ENCODE results near the gene MT1M. TPM values are rescaled to one million over a fixed set of nuclear protein-coding genes. Genes with fewer than 3 reads are reported as not detected.

Gene MT1M
- total RNA-seq, 4 donors from 2014 or later, result 3.7 to 74.9 (median 14.9) TPM

DNA sequence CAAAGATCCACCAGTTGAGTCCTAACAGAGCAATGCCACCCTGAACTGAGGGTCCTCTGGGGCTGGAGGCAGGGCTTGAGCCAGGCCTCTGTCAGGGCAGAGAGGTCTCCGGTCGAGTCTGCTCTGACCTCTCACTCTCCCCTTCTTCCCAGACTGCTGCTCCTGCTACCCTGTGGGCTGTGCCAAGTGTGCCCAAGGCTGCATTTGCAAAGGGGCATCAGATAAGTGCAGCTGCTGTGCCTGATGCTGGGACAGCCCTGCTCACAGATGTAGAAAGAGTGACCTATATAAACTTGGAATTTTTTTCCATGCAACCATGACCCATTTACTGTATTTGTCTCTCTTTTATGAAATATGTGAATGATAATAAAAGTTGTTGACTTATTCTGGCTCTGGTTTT lies 16.8 kb downstream of the MT1M start:
- intact Hi-C loops (cut with DNase I), result no loop called here
- 100% methylated on average over 2 of the region's 2 CpGs for WGBS
- DNase-seq (ENCODE audit: extremely low spot score), result no peak
- TF ChIP-seq POLR2A (IDR thresholded peaks at IDR 0.05; ENCODE audit: low read depth) (no peak), POLR2AphosphoS5 (IDR thresholded peaks at IDR 0.05) (no peak), EP300 (IDR thresholded peaks at IDR 0.05) (no peak), CTCF (IDR thresholded peaks at IDR 0.05) (no peak)
- Histone ChIP-seq H3K36me3 (no peaks in the 10 kb centered on the region), H3K9me3 (no peaks in the 10 kb centered on the region), H3K27ac (replicated peaks in 1 of 4) (no peak overlapping the region), H3K4me1 (peaks cover 0 to under 1% (median 0%) of the 10 kb centered on the region in 4 donors), H3K27me3 (peaks cover 0 to 67% (median 5%) of the 10 kb centered on the region in 4 donors), H3K4me3 (no peak overlapping the region)

- WGBS, result 79% methylated on average over 3 of the region's 3 CpGs
- intact Hi-C loops (cut with DNase I), result no loop called here
These were observed 17.4 kb downstream of the MT1M start for GRCh38 chr16:56649820-56650219.

GRCh38 chr16:56651586-56651985 lies 19.1 kb downstream of the MT1M start, which contains the start of gene MT1B:
Gene MT1B (plus strand): TSS chr16:56651886. CDS start chr16:56651954, 68 bp downstream.
- H3K36me3 ChIP-seq, result no peaks in the 10 kb centered on the region
- no peak within 1 kb of the TSS for H3K4me3 ChIP-seq
- 100% methylated on average over 1 of the region's 7 CpGs for WGBS
- H3K4me1 ChIP-seq, result no peaks in the 10 kb centered on the region
- intact Hi-C loops (cut with DNase I), result no loop called here
- TF ChIP-seq POLR2A (IDR thresholded peaks at IDR 0.05; ENCODE audit: low read depth) (no peak), POLR2AphosphoS5 (IDR thresholded peaks at IDR 0.05) (no peak), EP300 (IDR thresholded peaks at IDR 0.05) (no peak), CTCF (IDR thresholded peaks at IDR 0.05) (no peak)
- no peaks in the 10 kb centered on the region for H3K9me3 ChIP-seq
- peaks cover 0 to 44% (median 5%) of the 10 kb centered on the region in 4 donors for H3K27me3 ChIP-seq
- H3K27ac ChIP-seq (replicated peaks in 1 of 4), result no peak within 1 kb of the TSS
- no peak for DNase-seq (ENCODE audit: extremely low spot score)

More at GRCh38 chr16:56649820-56650219, 17.4 kb downstream of the MT1M start:
- H3K27me3 ChIP-seq, result peaks cover 0 to 62% (median 5%) of the 10 kb centered on the region in 4 donors
- H3K4me3 ChIP-seq, result no peak overlapping the region
- DNase-seq (ENCODE audit: extremely low spot score), result no peak
- H3K4me1 ChIP-seq, result no peaks in the 10 kb centered on the region
- no peak overlapping the region for H3K27ac ChIP-seq (replicated peaks in 1 of 4)
- H3K36me3 ChIP-seq, result no peaks in the 10 kb centered on the region
- no peaks in the 10 kb centered on the region for H3K9me3 ChIP-seq
- no peak for TF ChIP-seq EP300 (IDR thresholded peaks at IDR 0.05)

DNA sequence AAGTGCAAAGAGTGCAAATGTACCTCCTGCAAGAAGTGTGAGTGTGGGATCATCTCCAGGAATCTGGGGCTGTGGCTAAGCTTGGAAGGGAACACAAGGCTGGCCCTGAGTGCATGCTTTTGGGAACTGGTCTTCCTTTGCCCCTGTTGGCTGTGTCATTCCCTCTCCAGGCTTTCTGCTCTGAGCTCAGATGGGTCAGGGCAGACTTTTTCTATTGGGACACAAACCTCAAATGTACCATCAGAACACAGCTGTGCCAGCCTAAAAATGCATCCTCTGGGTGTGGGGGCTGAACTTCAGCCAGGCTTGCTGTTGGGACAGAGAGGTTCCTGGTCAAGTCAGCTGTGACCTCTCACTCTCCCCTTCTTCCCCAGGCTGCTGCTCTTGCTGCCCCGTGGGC lies 20.1 kb downstream of the MT1M start:
- Histone ChIP-seq H3K27me3 (peaks cover 0 to 39% (median 6%) of the 10 kb centered on the region in 4 donors), H3K27ac (replicated peaks in 1 of 4) (no peak overlapping the region), H3K4me3 (no peak overlapping the region), H3K36me3 (no peaks in the 10 kb centered on the region), H3K9me3 (no peaks in the 10 kb centered on the region), H3K4me1 (peaks cover 4 to 5% (median 5%) of the 10 kb centered on the region in 4 donors)
- 44% methylated on average over 1 of the region's 1 CpG for WGBS
- TF ChIP-seq EP300 (IDR thresholded peaks at IDR 0.05) (no peak), POLR2A (IDR thresholded peaks at IDR 0.05; ENCODE audit: low read depth) (no peak), POLR2AphosphoS5 (IDR thresholded peaks at IDR 0.05) (no peak), CTCF (IDR thresholded peaks at IDR 0.05) (no peak)
- DNase-seq (ENCODE audit: extremely low spot score), result no peak
- intact Hi-C loops (cut with DNase I), result no loop called here

DNA sequence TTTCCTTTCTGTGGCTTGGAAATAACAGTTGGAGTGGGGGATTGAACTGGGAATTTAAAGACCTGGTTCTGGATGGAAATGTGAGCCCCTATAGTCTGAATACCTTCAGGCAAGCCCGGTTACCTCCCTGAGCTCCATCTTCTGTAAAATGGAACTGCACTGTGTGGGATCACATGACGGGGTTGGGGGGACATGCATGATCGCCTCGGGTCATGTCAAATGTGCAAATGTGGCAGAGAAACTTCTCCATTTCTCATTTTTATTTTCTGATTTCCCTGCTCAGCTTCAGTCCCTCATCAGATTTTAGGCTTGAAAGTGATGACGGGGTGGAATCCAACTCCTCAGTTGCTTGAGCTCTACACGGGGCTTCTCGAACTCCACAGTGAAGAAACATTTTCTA lies 20.8 kb downstream of the MT1M start:
- Histone ChIP-seq H3K4me1 (peaks cover 10 to 11% (median 11%) of the 10 kb centered on the region in 4 donors), H3K4me3 (no peak overlapping the region), H3K27me3 (peaks cover 0 to 39% (median 9%) of the 10 kb centered on the region in 4 donors), H3K36me3 (no peaks in the 10 kb centered on the region), H3K27ac (replicated peaks in 1 of 4) (no peak overlapping the region), H3K9me3 (no peaks in the 10 kb centered on the region)
- TF ChIP-seq POLR2A (IDR thresholded peaks at IDR 0.05; ENCODE audit: low read depth) (no peak), POLR2AphosphoS5 (IDR thresholded peaks at IDR 0.05) (no peak), EP300 (IDR thresholded peaks at IDR 0.05) (no peak)
- intact Hi-C loops (cut with DNase I), result no loop called here
- 76% methylated on average over 7 of the region's 7 CpGs for WGBS
- no peak for DNase-seq (ENCODE audit: extremely low spot score)

All from esophagus muscularis mucosa (tissue), 4 donors.